ENCODE measurements around the gene LETMD1.

DNA sequence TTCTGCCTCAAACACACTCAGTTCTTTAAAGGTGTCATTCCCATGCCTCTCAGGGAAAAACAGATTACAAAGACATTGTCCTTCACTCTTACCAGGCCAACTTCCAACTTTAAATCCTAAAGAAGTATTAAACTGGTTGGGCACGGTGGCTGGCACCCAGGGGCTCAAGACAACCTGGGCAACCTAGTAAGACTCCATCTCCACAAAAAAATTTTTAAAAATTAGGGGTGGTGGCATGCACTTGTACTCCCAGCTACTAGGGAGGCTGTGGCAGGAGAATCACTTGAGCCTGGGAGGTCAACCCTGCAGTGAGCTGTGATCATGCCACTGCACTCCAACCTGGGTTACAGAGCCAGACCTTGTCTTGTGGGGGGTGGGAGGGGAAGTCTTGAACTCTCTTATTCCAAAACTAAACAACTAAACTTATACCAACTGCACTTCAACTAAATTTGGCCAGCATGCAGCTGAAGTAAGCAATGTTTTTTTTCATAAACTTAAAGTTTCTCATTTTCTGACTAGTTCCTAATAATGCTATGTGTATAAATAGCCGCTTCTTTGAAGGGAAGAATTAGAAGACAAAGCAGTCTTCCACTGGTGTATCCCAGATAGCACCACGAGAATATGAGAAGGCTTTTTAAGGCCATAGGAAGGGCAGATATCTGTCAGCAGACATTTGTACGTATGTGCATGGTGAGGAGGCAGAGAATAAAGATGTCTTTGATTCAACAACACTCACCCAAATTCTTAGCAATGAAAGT lies 24.3 kb upstream of the LETMD1 start:
- TF ChIP-seq POLR2A (IDR thresholded peaks at IDR 0.05; ENCODE audit: low read depth, low read length) (no peak), FOS (IDR thresholded peaks at IDR 0.05; ENCODE audit: low read depth, low read length) (no peak), CHD1 (IDR thresholded peaks at IDR 0.05; ENCODE audit: low read depth, low read length) (no peak), SMC3 (IDR thresholded peaks at IDR 0.05; ENCODE audit: low read depth, low read length) (no peak), MXI1 (IDR thresholded peaks at IDR 0.05; ENCODE audit: borderline replicate concordance, low read depth, low read length) (no peak), RAD21 (IDR thresholded peaks at IDR 0.05; ENCODE audit: low read length) (no peak), MAFK (IDR thresholded peaks at IDR 0.05; ENCODE audit: low read depth, low read length) (no peak), NFE2L2 (IDR thresholded peaks at IDR 0.05; ENCODE audit: low read depth, low read length) (no peak)
- TF ChIP-seq, protein P1, sequence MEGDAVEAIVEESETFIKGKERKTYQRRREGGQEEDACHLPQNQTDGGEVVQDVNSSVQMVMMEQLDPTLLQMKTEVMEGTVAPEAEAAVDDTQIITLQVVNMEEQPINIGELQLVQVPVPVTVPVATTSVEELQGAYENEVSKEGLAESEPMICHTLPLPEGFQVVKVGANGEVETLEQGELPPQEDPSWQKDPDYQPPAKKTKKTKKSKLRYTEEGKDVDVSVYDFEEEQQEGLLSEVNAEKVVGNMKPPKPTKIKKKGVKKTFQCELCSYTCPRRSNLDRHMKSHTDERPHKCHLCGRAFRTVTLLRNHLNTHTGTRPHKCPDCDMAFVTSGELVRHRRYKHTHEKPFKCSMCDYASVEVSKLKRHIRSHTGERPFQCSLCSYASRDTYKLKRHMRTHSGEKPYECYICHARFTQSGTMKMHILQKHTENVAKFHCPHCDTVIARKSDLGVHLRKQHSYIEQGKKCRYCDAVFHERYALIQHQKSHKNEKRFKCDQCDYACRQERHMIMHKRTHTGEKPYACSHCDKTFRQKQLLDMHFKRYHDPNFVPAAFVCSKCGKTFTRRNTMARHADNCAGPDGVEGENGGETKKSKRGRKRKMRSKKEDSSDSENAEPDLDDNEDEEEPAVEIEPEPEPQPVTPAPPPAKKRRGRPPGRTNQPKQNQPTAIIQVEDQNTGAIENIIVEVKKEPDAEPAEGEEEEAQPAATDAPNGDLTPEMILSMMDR (conservative IDR thresholded peaks at IDR 0.05; ENCODE audit: low read depth, low read length), result no peak
- TF ChIP-seq, protein P2, sequence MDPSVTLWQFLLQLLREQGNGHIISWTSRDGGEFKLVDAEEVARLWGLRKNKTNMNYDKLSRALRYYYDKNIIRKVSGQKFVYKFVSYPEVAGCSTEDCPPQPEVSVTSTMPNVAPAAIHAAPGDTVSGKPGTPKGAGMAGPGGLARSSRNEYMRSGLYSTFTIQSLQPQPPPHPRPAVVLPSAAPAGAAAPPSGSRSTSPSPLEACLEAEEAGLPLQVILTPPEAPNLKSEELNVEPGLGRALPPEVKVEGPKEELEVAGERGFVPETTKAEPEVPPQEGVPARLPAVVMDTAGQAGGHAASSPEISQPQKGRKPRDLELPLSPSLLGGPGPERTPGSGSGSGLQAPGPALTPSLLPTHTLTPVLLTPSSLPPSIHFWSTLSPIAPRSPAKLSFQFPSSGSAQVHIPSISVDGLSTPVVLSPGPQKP (IDR thresholded peaks at IDR 0.05; ENCODE audit: borderline replicate concordance, low read depth, low read length), result no peak
- TF ChIP-seq, protein P3, sequence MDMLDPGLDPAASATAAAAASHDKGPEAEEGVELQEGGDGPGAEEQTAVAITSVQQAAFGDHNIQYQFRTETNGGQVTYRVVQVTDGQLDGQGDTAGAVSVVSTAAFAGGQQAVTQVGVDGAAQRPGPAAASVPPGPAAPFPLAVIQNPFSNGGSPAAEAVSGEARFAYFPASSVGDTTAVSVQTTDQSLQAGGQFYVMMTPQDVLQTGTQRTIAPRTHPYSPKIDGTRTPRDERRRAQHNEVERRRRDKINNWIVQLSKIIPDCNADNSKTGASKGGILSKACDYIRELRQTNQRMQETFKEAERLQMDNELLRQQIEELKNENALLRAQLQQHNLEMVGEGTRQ (IDR thresholded peaks at IDR 0.05; ENCODE audit: low read depth, low read length), result no peak

Measured in IMR-90 (cell line).